CD4-positive, alpha-beta T cell treated with Interleukin-4 for 1 hour (primary cell): ENCODE data around the gene EFEMP2.
A peak's percentile ranks its signal among the peaks of the same experiment; 100 is the strongest.
"Not testable (repeated sequence)": the region's sequence is repeated elsewhere in the genome, so short reads cannot be mapped to it uniquely, and the experiment has no call there.

Experiments used
- DNase-seq, 2 donors: peaks; one replicate each; pipeline ENCODE4 v3.0.0-alpha.2; 2020 to 2022

Gene EFEMP2

GRCh38 chr11:65854161-65854592 is 18.4 kb downstream of the EFEMP2 start:
- DNase-seq, result no peak

DNA sequence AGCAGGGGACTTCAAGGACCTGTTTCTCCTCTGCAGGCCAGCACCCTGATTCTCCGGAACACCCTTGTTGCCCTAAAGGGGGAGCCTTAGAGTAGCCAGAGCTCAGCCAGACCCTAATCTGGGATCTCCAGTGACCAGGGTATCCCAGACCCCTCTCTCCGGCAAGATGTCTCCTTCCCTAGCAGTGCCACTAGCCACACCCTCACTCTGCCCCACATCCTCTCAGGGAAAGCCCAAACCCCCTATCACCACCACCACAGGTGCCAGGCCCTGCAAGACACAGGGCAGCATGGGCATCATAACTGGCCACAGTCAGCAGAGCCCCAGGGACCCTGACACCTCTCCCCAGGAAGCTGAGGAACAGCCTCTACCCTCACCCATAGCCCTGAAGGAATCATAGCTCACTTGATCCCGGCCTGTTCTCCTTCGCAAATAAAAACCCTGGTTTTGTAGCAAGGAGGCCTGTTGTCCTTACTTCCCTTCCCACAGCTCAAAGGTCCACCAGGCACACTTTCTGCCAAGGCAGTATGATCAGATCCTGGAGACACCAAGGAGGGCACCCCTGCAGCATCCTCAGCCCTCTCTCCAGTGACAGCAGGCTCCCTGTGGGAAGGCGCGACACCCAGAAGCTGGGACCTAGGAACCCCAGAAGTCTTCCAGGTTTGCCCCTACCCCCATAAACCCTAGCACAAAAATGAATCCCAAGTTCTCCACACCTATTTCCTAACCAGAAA is 19.2 kb downstream of the EFEMP2 start:
- no peak for DNase-seq

GRCh38 chr11:65852508-65853245 is 19.9 kb downstream of the EFEMP2 start:
- no peak for DNase-seq

DNA sequence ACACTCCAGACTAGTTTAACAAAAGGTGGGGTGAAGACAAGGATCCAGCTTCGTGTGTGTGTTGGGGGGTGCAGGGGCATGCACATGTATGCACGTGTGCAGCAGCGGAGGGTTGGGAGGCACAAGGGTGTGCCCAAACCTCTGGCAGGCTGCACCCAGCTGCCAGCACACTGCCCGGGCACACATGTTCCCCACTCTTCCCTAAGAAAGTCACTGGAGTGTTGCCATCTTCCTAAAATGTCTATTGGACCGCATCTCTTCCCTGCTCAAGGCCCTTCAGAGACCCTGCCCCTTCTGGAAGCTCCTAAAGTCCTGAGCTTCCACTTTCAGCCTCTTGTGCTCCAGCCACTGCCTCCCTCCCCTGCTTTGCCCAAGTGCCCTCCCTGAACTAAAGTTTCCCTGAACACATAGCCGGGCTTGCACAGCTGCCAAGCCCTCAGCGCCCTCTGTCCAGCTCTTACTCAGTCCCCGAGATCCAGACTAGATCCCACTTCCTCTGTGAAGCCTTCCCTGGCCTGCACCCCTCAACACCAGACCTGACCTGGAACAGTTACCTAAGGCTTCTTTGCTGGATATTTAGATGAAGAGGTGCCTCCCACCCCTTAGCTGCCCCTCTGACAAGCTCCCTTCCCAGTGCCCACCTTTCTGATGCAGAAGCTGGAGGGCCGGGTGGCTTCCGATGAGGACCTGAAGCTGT is 20.6 kb downstream of the EFEMP2 start:
- no peak for DNase-seq

GRCh38 chr11:65851083-65851579 is 21.5 kb downstream of the EFEMP2 start:
- peak in 1 of 2 donors; percentile 39 for DNase-seq

GRCh38 chr11:65850217-65851082 is 22.1 kb downstream of the EFEMP2 start:
- DNase-seq, result no peak

GRCh38 chr11:65849771-65850216 is 22.8 kb downstream of the EFEMP2 start:
- no peak for DNase-seq

DNA sequence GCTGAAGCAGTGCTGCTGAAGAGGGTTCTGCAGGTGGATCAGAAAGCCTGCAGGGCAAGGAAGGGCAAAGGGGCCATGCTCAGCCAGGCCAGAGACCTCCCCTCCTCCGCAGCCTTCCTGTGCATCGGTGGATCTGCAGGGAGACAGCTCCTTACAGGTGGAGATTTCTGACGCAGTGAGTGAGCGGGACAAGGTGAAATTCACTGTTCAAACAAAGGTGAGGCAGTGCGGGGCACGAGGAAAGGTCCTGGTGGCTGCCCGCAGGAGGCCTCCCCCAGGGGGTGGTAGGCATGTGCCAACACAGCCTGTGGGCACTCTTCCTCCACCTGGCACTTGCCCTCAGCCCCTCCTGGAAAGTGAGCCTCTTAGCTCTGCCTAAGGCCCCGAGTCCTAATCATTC is 23.2 kb downstream of the EFEMP2 start:
- no peak for DNase-seq

- not testable (repeated sequence) for DNase-seq
These were observed 23.9 kb downstream of the EFEMP2 start for GRCh38 chr11:65848693-65849092.

- DNase-seq, result no peak
These were observed 24.9 kb downstream of the EFEMP2 start for GRCh38 chr11:65847746-65848145.

DNA sequence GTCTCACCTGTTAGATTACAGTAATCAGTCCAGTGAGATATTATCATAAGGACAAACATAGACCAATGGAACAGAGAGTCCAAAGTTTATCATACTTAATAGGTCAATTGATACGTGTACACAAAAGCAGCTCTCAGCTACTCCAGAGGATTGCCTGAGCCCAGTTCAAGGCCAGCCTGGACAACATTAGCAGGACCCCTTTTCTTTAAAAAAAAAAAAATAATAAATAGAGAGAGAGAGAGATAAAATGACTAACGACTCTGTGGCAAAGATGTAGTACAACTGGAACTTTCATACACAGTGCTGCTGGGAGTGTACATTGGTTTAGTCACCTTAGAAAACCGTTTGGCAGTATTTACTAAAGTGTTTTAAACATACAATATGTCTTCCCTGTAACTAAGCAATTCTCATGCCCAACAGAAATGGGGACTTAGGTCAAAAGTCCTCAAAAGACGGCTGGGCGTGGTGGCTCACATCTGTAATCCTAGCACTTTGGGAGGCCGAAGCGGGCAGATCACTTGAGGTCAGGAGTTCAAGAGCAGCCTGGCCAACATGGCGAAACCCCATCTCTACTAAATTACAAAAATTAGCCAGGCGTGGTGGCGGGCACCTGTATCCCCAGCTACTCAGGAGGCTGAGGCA is 28.2 kb downstream of the EFEMP2 start:
- no peak for DNase-seq

DNA sequence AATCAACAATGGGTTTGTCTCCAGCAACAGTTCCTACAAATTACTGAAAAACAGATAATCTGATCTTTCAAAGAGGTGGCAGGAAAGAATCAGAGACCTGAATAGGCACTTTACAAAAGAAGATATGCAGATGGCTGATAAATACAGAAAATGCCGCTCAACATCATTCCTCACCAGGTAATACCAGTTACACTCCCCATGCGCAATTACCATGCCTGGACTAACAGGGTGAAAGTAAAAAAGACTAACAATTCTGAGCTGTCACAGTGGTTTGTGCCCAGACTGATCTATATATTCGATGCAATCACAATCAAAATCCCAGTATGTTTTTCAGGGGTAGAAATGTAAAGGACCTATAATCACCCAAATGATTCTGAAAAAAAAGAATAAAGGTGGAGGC is 28.8 kb downstream of the EFEMP2 start:
- DNase-seq, result no peak

DNA sequence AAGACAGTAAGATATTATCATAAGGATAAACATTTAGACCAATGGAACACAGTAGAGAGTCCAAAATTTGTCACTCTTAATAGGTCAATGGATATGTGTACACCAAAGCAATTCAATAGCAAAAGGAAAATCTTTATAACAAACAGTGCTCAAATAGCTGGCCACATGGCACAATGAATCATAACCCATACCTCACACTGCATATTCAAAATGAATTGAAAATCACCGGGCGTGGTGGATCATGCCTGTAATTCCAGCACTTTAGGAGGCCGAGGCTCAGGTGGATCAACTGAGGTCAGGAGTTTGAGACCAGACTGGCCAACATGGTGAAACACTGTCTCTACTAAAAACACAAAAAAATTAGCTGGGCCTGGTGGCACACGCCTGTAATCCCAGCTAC is 30.5 kb downstream of the EFEMP2 start:
- no peak for DNase-seq

GRCh38 chr11:65834202-65834601 is 38.4 kb downstream of the EFEMP2 start:
- DNase-seq, result no peak

- peak; percentile 94 to 96 for DNase-seq
These were observed 39.1 kb downstream of the EFEMP2 start, which contains the start of gene SNX32 for GRCh38 chr11:65833297-65834030. TSS of gene SNX32 (plus strand) at chr11:65833963. CDS start at chr11:65834066, 103 bp downstream.

GRCh38 chr11:65832231-65832630 is 40.4 kb downstream of the EFEMP2 start:
- DNase-seq, result not testable (repeated sequence)

DNA sequence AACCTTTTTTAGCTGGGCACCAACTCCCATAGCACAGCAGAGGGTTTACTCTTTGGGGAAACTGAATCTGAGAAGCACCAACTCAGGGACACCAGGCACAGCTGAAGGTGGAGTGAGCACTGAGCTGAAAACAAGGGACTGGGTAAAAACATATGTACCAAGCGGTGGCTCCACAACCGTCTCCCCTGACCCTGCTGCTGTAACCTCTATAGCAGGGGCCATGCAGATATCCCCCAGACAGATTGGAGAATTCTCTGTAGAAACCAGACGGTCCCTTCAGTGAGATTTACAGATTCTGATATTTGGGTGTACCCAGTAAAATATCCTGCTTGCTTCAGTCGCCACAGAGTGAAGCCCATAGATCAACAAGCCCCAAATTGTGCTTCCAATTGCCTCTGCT is 43.1 kb downstream of the EFEMP2 start:
- no peak for DNase-seq

DNA sequence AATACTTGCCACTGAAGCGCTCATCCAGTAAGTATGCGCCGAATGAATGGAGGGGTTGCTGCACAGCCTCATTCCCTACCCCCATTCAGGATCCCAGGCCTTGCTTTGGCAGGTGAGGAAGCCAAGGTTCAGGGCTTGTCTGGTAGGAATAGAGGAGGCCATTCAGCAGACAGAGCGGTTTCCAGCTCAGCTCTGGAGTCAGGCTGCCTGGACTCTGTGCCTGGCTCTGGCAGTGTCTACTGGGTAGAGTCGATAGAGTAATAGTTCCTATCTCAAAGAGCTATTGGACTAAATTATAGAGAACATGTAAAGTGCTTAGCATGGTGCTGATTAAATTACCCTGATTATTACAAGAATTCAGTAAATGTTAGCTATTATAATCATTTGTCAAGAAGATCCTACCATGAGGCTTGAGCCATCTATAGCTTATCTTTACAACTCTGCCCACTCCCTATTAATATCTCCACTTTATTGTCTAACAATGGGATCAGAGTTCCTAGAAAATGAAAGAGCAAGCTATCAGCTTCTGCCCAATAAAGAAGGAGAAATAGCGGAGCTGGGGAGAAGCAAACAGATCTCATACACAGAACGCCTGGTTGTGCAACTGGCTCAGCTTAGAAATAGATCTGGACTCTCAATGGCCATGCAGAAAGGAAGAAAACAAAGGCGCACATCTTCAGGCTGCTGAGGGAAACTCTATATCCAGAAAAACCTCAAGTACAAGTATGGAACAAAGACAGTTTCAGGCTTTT is 45.4 kb downstream of the EFEMP2 start:
- no peak for DNase-seq

GRCh38 chr11:65822776-65823528 is 49.6 kb downstream of the EFEMP2 start:
- DNase-seq, result no peak

- no peak for DNase-seq
These were observed 51.5 kb downstream of the EFEMP2 start for GRCh38 chr11:65821107-65821506.
